SK-N-MC (cell line): ENCODE measurements around the gene GCSH.

Experiments
- EZH2 ChIP-seq: fragments of 200-600 bp; sonication (generic); IDR thresholded peaks from one replicate; pipeline ENCODE4 v1.6.1; 2017; ENCODE audit warnings: antibody characterized with exemption
- FOXP2 ChIP-seq: optimal IDR thresholded peaks from 2 replicates; pipeline ENCODE3; 2011; ENCODE audit warnings: mild to moderate bottlenecking, moderate library complexity; ENCODE audit not compliant: insufficient read depth; ENCODE audit errors: extremely low read length, control extremely low read depth
- POLR2AphosphoS5 ChIP-seq: IDR thresholded peaks from 2 replicates; pipeline ENCODE4 v1.6.1; 2012; ENCODE audit warnings: mild to moderate bottlenecking, low read depth, low read length, borderline replicate concordance

- TF ChIP-seq EZH2 (no peak), POLR2AphosphoS5 (no peak), FOXP2 (no peak)
Measured at GRCh38 chr16:81121474-81121990, 25.3 kb upstream of the GCSH start.
